ENCODE measurements around the gene UNC119B.
"Not testable (repeated sequence)": the region's sequence is repeated elsewhere in the genome, so short reads cannot be mapped to it uniquely, and the experiment has no call there.

The UNC119B gene

DNA sequence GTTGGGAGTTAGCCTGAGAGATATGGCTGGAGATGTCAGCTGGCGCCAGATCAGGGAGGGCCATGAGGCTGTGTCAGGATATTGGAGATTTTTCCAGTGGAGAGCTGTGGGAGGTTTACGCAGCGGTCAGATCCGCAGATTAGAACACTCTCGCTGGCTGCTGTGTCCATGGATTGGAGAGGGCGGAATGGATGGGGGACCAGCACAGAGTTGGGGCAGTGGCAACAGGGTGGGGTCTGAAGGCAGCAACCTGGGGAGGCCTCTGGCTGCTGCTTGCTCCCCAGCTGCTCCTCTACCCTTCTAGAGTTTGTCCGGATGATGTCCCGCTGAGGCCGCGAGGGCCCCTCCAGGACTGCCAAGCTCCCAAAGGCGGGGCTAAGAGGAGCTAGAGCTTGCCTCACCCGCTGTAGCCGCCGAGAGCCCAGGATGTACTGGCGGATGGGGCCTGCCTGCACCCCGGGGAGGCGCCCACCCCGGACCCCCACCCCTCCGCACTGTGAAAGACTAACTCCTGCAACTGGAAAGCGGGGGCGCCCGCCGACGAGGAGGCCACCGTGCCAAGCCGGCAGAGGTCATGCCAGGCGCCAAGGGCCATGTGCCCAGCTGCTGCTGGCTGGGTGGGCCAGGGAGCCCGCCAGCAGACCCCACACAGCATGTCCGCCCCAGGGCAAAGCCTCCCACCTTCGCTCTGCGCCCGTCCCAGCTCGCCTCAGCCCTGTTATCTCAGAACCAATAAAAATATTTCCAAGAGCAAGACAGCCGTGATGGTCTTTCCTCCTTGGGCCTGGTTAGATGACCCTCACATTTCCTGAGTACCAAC lies 43.5 kb upstream of the UNC119B start:
- H3K79me2 ChIP-seq (ENCODE audit: low read length) = no peaks in the 10 kb centered on the region
- H4K20me1 ChIP-seq (ENCODE audit: insufficient read depth, low read length) = no peaks in the 10 kb centered on the region
- no peaks in the 10 kb centered on the region for H3K36me3 ChIP-seq (replicated peaks; ENCODE audit: insufficient read depth, low read length)
- H3F3A ChIP-seq (ENCODE audit: insufficient read depth, low read length) = no peaks in the 10 kb centered on the region
- H3K4me2 ChIP-seq (ENCODE audit: low read depth, low read length) = no peak overlapping the region
- H3K9me2 ChIP-seq (replicated peaks; ENCODE audit: insufficient read depth, low read length) = no peaks in the 10 kb centered on the region
- no peak overlapping the region for H3K9ac ChIP-seq (ENCODE audit: low read length)
- no peak for DNase-seq
- TF ChIP-seq EZH2 (optimal IDR thresholded peaks at IDR 0.05; ENCODE audit: low read depth, low read length) (no peak), CTCF (IDR thresholded peaks at IDR 0.05; ENCODE audit: low read length) (no peak), EZH2phosphoT487 (IDR thresholded peaks at IDR 0.05; ENCODE audit: low read length) (no peak)
- no peaks in the 10 kb centered on the region for H3K27me3 ChIP-seq (replicated peaks; ENCODE audit: insufficient read depth, low read length)
- H2AFZ ChIP-seq (ENCODE audit: low read length) = no peak overlapping the region
- H3K4me3 ChIP-seq (ENCODE audit: low read length) = no peak overlapping the region
- H3K4me1 ChIP-seq (ENCODE audit: low read length) = no peaks in the 10 kb centered on the region
- no peak overlapping the region for H3K27ac ChIP-seq (ENCODE audit: low read length)
- no peaks in the 10 kb centered on the region for H3K9me3 ChIP-seq (replicated peaks; ENCODE audit: insufficient read depth, low read length)

- no peak overlapping the region for H2AFZ ChIP-seq (ENCODE audit: low read length)
- H3K9ac ChIP-seq (ENCODE audit: low read length) = no peak overlapping the region
- DNase-seq = no peak
- H3F3A ChIP-seq (ENCODE audit: insufficient read depth, low read length) = no peaks in the 10 kb centered on the region
- H3K27me3 ChIP-seq (replicated peaks; ENCODE audit: insufficient read depth, low read length) = no peaks in the 10 kb centered on the region
- no peak overlapping the region for H3K4me3 ChIP-seq (ENCODE audit: low read length)
- no peaks in the 10 kb centered on the region for H3K4me1 ChIP-seq (ENCODE audit: low read length)
- H3K27ac ChIP-seq (ENCODE audit: low read length) = no peak overlapping the region
- H3K79me2 ChIP-seq (ENCODE audit: low read length) = no peaks in the 10 kb centered on the region
- no peaks in the 10 kb centered on the region for H3K9me3 ChIP-seq (replicated peaks; ENCODE audit: insufficient read depth, low read length)
- no peaks in the 10 kb centered on the region for H4K20me1 ChIP-seq (ENCODE audit: insufficient read depth, low read length)
- no peaks in the 10 kb centered on the region for H3K36me3 ChIP-seq (replicated peaks; ENCODE audit: insufficient read depth, low read length)
- H3K9me2 ChIP-seq (replicated peaks; ENCODE audit: insufficient read depth, low read length) = no peaks in the 10 kb centered on the region
- no peak overlapping the region for H3K4me2 ChIP-seq (ENCODE audit: low read depth, low read length)
- TF ChIP-seq EZH2 (optimal IDR thresholded peaks at IDR 0.05; ENCODE audit: low read depth, low read length) (no peak), EZH2phosphoT487 (IDR thresholded peaks at IDR 0.05; ENCODE audit: low read length) (no peak), CTCF (IDR thresholded peaks at IDR 0.05; ENCODE audit: low read length) (no peak)
Observed at GRCh38 chr12:120668091-120668867, 42.0 kb upstream of the UNC119B start.

DNA sequence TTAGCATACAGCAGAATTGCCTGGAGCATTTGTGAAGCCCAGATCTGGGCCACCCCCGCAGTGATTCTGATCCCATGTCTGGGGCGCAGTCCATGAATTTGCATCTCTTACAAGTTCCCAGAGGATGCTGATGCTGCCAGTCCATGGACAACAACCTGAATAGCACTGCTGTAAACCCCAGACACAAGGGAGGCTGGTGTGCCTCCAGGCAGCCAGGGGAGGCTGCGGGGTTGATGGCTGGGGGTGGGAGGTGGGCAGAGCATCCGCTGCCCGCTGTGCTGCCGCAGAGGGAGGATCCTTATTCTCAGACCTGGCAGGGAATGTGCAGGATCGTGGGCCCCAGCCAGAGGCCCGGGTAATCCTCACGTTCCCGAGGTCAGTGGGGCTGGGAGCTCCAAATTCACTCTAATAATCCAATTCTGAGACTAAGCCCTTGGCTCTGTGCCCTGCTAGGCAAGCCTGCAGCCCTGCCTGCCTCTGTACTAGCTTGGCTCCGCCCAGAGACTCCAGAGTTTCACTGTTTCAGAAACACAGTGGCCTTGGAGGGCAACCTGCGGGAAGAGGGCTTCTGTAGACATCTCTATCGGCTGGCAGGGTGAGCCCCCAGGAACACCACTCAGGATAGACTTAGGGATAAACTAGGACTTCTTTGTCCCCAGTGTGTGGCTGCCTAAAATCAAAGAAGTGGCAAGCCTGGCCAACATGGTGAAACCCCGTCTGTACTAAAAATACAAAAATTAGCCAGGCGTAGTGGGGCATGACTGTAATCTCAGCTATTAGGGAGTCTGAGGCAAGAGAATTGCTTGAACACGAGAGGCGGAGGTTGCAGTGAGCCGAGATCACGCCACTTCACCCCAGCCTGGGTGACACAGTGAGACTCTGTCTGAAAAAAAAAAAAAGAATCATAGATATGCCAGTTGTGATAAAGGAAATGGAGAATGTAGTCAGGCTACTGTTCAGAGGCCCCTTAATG lies 41.1 kb upstream of the UNC119B start:
- H3K9me2 ChIP-seq (replicated peaks; ENCODE audit: insufficient read depth, low read length) = no peaks in the 10 kb centered on the region
- H3F3A ChIP-seq (ENCODE audit: insufficient read depth, low read length) = no peaks in the 10 kb centered on the region
- no peaks in the 10 kb centered on the region for H3K9me3 ChIP-seq (replicated peaks; ENCODE audit: insufficient read depth, low read length)
- H3K4me3 ChIP-seq (ENCODE audit: low read length) = no peak overlapping the region
- no peaks in the 10 kb centered on the region for H3K79me2 ChIP-seq (ENCODE audit: low read length)
- H3K27me3 ChIP-seq (replicated peaks; ENCODE audit: insufficient read depth, low read length) = no peaks in the 10 kb centered on the region
- no peak overlapping the region for H3K27ac ChIP-seq (ENCODE audit: low read length)
- no peaks in the 10 kb centered on the region for H3K4me1 ChIP-seq (ENCODE audit: low read length)
- no peaks in the 10 kb centered on the region for H4K20me1 ChIP-seq (ENCODE audit: insufficient read depth, low read length)
- no peaks in the 10 kb centered on the region for H3K36me3 ChIP-seq (replicated peaks; ENCODE audit: insufficient read depth, low read length)
- H3K9ac ChIP-seq (ENCODE audit: low read length) = no peak overlapping the region
- no peak overlapping the region for H3K4me2 ChIP-seq (ENCODE audit: low read depth, low read length)
- TF ChIP-seq EZH2 (optimal IDR thresholded peaks at IDR 0.05; ENCODE audit: low read depth, low read length) (no peak), CTCF (IDR thresholded peaks at IDR 0.05; ENCODE audit: low read length) (no peak), EZH2phosphoT487 (IDR thresholded peaks at IDR 0.05; ENCODE audit: low read length) (no peak)
- DNase-seq = no peak
- no peak overlapping the region for H2AFZ ChIP-seq (ENCODE audit: low read length)

GRCh38 chr12:120670237-120670636 lies 40.0 kb upstream of the UNC119B start:
- not testable (repeated sequence) for H3K9ac ChIP-seq (ENCODE audit: low read length); H3K4me1 ChIP-seq (ENCODE audit: low read length); H3K4me3 ChIP-seq (ENCODE audit: low read length); H3K9me3 ChIP-seq (replicated peaks; ENCODE audit: insufficient read depth, low read length); H4K20me1 ChIP-seq (ENCODE audit: insufficient read depth, low read length); H3K36me3 ChIP-seq (replicated peaks; ENCODE audit: insufficient read depth, low read length); H3K27ac ChIP-seq (ENCODE audit: low read length); DNase-seq; H3F3A ChIP-seq (ENCODE audit: insufficient read depth, low read length); H3K27me3 ChIP-seq (replicated peaks; ENCODE audit: insufficient read depth, low read length); H3K4me2 ChIP-seq (ENCODE audit: low read depth, low read length); H2AFZ ChIP-seq (ENCODE audit: low read length); H3K79me2 ChIP-seq (ENCODE audit: low read length); H3K9me2 ChIP-seq (replicated peaks; ENCODE audit: insufficient read depth, low read length)
